AG09319 (cell line): Measurements from ENCODE around the gene MTMR1.
A peak's percentile ranks its signal among the peaks of the same experiment; 100 is the strongest.

ENCODE experiments used
- DNase-seq: peaks from one replicate; pipeline ENCODE4 v3.0.0-alpha.2; 2010; ENCODE audit warnings: low read depth; ENCODE audit errors: extremely low read depth
- CTCF ChIP-seq: IDR thresholded peaks from 2 replicates; pipeline ENCODE4 v1.5.1; 2011; ENCODE audit warnings: low read depth, mild to moderate bottlenecking, inconsistent platforms, low read length, moderate library complexity

Gene MTMR1

GRCh38 chrX:150712619-150713018 lies 19.4 kb downstream of the MTMR1 start:
- TF ChIP-seq CTCF, result no peak

GRCh38 chrX:150715184-150715583 lies 22.0 kb downstream of the MTMR1 start:
- DNase-seq, result no peak
- TF ChIP-seq CTCF, result no peak

More at GRCh38 chrX:150712619-150713018, 19.4 kb downstream of the MTMR1 start:
- DNase-seq, result no peak

- no peak for DNase-seq
- no peak for TF ChIP-seq CTCF
Observed at GRCh38 chrX:150719621-150720020, 26.4 kb downstream of the MTMR1 start.

- DNase-seq, result no peak
- TF ChIP-seq CTCF, result no peak
Observed at GRCh38 chrX:150729956-150730355, 36.8 kb downstream of the MTMR1 start.

- DNase-seq, result peak; percentile 14
- no peak for TF ChIP-seq CTCF
Observed at GRCh38 chrX:150730719-150731118, 37.5 kb downstream of the MTMR1 start.

GRCh38 chrX:150731795-150732194 lies 38.6 kb downstream of the MTMR1 start:
- no peak for TF ChIP-seq CTCF
- DNase-seq, result peak; percentile 80

- no peak for TF ChIP-seq CTCF
- DNase-seq, result no peak
Observed at GRCh38 chrX:150736475-150736874, 43.3 kb downstream of the MTMR1 start.
